SK-N-MC (cell line): Measurements from ENCODE around the gene FBXL17.

Experiments
- EZH2 ChIP-seq: fragments of 200-600 bp; sonication (generic); IDR thresholded peaks from one replicate; pipeline ENCODE4 v1.6.1; 2017; ENCODE audit warnings: antibody characterized with exemption
- FOXP2 ChIP-seq: optimal IDR thresholded peaks from 2 replicates; pipeline ENCODE3; 2011; ENCODE audit warnings: mild to moderate bottlenecking, moderate library complexity; ENCODE audit not compliant: insufficient read depth; ENCODE audit errors: extremely low read length, control extremely low read depth
- POLR2AphosphoS5 ChIP-seq: IDR thresholded peaks from 2 replicates; pipeline ENCODE4 v1.6.1; 2012; ENCODE audit warnings: mild to moderate bottlenecking, low read depth, low read length, borderline replicate concordance

DNA sequence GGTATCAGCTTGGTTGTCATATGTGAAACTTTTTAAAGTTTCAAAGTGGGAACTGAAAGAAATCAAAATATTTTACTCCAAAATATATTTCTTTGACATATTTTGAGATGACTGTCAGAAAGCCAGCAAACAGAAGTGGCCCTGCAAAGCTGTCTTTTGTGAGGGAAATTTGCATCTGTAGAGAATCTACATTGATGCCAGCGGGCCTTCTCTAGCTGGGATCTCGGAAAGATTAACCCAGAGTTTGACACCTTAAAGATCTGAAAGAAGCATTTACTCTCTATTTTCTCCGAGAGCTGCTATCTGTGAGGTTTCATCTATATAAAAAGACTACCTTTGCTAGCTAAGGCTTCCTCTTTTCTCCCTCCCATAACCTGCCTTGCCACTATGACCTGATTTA, 303.6 kb downstream of the FBXL17 start:
- no peak for TF ChIP-seq POLR2AphosphoS5
- no peak for TF ChIP-seq EZH2
- no peak for TF ChIP-seq FOXP2
